Measurements from ENCODE around the gene PPP4R3A. TPM values are rescaled to one million over a fixed set of nuclear protein-coding genes. Genes with fewer than 3 reads are reported as not detected.
A peak's percentile ranks its signal among the peaks of the same experiment; 100 is the strongest.
"Not testable (repeated sequence)": the region's sequence is repeated elsewhere in the genome, so short reads cannot be mapped to it uniquely, and the experiment has no call there.

Gene PPP4R3A
- total RNA-seq, 3 donors from 2014 or later (not counting 1 experiment from before 2014, with no cell fraction given): 168 to 216 (median 180) TPM

DNA sequence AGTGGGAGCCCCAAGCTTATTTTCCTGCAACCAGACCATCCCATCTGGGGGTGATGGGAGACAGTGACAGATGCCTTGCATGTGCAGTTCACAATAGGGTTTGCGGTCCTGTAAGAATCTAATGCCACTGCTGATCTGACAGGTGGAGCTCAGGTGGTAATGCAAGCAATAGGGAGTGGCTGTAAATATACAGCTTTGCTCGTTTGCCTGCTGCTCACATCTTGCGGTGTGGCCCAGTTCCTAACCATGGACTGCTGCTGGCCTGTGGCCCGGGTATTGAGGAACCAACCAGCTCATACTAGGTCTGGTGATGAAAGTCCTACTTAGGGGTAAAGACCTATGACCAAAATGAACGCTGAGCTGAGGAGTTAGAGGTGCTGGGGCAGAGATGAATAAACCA lies 56.4 kb downstream of the PPP4R3A start:
- ATAC-seq: no peak
- TF ChIP-seq, protein P1, sequence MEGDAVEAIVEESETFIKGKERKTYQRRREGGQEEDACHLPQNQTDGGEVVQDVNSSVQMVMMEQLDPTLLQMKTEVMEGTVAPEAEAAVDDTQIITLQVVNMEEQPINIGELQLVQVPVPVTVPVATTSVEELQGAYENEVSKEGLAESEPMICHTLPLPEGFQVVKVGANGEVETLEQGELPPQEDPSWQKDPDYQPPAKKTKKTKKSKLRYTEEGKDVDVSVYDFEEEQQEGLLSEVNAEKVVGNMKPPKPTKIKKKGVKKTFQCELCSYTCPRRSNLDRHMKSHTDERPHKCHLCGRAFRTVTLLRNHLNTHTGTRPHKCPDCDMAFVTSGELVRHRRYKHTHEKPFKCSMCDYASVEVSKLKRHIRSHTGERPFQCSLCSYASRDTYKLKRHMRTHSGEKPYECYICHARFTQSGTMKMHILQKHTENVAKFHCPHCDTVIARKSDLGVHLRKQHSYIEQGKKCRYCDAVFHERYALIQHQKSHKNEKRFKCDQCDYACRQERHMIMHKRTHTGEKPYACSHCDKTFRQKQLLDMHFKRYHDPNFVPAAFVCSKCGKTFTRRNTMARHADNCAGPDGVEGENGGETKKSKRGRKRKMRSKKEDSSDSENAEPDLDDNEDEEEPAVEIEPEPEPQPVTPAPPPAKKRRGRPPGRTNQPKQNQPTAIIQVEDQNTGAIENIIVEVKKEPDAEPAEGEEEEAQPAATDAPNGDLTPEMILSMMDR (IDR thresholded peaks at IDR 0.05): no peak
- Mint-ChIP-seq H3K4me3 (no peak overlapping the region), H3K9me3 (no peaks in the 10 kb centered on the region), H3K27me3 (ENCODE audit: low read depth in 2 of 2) (no peaks in the 10 kb centered on the region), H3K4me1 (peaks cover 0 to 6% of the 10 kb centered on the region in 2 donors), H3K27ac (peak overlapping the region; percentile 39 to 44), H3K36me3 (peaks cover 5% of the 10 kb centered on the region)
- H3K4me3 ChIP-seq (ENCODE audit: low read length): no peak overlapping the region
- peaks cover 30% of the 10 kb centered on the region for H3K36me3 ChIP-seq (ENCODE audit: control insufficient read depth, insufficient read depth, low read length)
- no peak for DNase-seq
- H3K27me3 ChIP-seq (ENCODE audit: control insufficient read depth, insufficient read depth, low read length): no peaks in the 10 kb centered on the region
- H3K27ac ChIP-seq (ENCODE audit: low read length): no peak overlapping the region
- no peaks in the 10 kb centered on the region for H3K4me1 ChIP-seq (ENCODE audit: control insufficient read depth, insufficient read depth, low read length)
- H3K9me3 ChIP-seq (ENCODE audit: control insufficient read depth, insufficient read depth, low read length): no peaks in the 10 kb centered on the region
- intact Hi-C loops (cut with micrococcal nuclease): no loop called here
- WGBS (ENCODE audit: insufficient coverage): 91% methylated on average over 5 of the region's 5 CpGs

DNA sequence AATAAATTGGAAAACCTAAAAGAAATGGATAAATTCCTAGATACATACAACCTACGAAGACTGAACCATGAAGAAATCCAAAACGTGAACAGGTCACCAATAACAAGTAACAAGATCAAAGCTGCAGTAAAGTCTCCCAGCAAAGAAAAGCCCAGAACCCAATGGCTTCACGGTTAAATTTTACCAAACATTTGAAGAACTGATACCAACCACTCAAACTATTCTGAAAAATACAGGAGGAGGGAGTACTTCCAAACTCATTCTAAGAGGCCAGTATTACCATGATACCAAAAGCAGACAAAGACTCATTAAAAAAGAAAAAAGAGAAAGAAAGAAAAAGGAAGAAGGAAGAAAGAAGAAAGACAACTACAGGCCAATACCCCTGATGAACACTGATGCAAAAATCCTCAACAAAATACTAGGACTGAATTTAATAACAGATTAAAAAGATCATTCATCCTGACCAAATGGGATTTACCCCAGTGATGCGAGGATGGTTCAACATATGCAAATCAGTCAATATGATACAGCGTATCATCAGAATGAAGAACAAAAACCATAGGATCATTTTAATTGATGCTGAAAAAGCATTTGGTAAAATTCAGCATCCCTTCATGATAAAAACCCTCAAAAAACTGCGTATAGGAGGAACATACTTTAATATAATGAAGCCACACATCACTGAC lies 65.6 kb downstream of the PPP4R3A start:
- Histone ChIP-seq H3K27me3 (ENCODE audit: control insufficient read depth, insufficient read depth, low read length) (no peaks in the 10 kb centered on the region), H3K4me3 (ENCODE audit: low read length) (no peak overlapping the region), H3K4me1 (ENCODE audit: control insufficient read depth, insufficient read depth, low read length) (no peaks in the 10 kb centered on the region), H3K9me3 (ENCODE audit: control insufficient read depth, insufficient read depth, low read length) (no peaks in the 10 kb centered on the region), H3K36me3 (ENCODE audit: control insufficient read depth, insufficient read depth, low read length) (no peaks in the 10 kb centered on the region), H3K27ac (ENCODE audit: low read length) (no peak overlapping the region)
- no peaks in the 10 kb centered on the region for H3K36me3 Mint-ChIP-seq
- no peak overlapping the region for H3K27ac Mint-ChIP-seq
- peaks cover 2 to 17% of the 10 kb centered on the region in 2 donors for H3K27me3 Mint-ChIP-seq (ENCODE audit: low read depth in 2 of 2)
- ATAC-seq (no peak), DNase-seq (no peak)
- intact Hi-C loops (cut with micrococcal nuclease): no loop called here
- no peaks in the 10 kb centered on the region for H3K4me1 Mint-ChIP-seq
- no peaks in the 10 kb centered on the region for H3K9me3 Mint-ChIP-seq
- TF ChIP-seq, protein P1 (IDR thresholded peaks at IDR 0.05): no peak
- H3K4me3 Mint-ChIP-seq: no peak overlapping the region
- 88% methylated on average over 6 of the region's 6 CpGs for WGBS (ENCODE audit: insufficient coverage)

DNA sequence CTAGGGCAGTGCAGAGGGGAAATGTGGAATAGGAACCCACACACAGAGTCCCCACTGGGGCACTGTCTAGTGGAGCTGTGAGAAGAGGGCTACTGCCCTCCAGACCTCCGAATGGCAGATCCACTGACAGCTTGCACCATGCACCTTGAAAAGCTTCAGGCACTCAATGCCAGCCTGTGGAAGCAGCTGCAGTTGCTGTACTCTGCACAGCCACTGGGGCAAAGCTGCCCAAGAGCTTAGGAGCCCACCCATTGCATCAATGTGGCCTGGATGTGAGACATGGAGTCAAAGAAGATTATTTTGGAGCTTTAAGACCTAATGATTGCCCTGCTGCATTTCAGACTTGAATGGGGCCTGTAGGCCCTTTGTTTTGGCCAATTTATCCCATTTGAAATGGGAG lies 70.8 kb downstream of the PPP4R3A start:
- ATAC-seq (no peak), DNase-seq (no peak)
- intact Hi-C loops (cut with micrococcal nuclease): no loop called here
- no peak overlapping the region for H3K4me3 Mint-ChIP-seq
- H3K4me1 Mint-ChIP-seq: no peaks in the 10 kb centered on the region
- Histone ChIP-seq H3K27ac (ENCODE audit: low read length) (no peak overlapping the region), H3K4me1 (ENCODE audit: control insufficient read depth, insufficient read depth, low read length) (no peaks in the 10 kb centered on the region), H3K27me3 (ENCODE audit: control insufficient read depth, insufficient read depth, low read length) (no peaks in the 10 kb centered on the region), H3K9me3 (ENCODE audit: control insufficient read depth, insufficient read depth, low read length) (no peaks in the 10 kb centered on the region), H3K36me3 (ENCODE audit: control insufficient read depth, insufficient read depth, low read length) (no peaks in the 10 kb centered on the region), H3K4me3 (ENCODE audit: low read length) (no peak overlapping the region)
- H3K27ac Mint-ChIP-seq: no peak overlapping the region
- peaks cover 3 to 9% of the 10 kb centered on the region in 2 donors for H3K27me3 Mint-ChIP-seq (ENCODE audit: low read depth in 2 of 2)
- WGBS (ENCODE audit: insufficient coverage): 100% methylated on average over 1 of the region's 1 CpG
- TF ChIP-seq, protein P1 (IDR thresholded peaks at IDR 0.05): no peak
- H3K36me3 Mint-ChIP-seq: no peaks in the 10 kb centered on the region
- peaks cover 0 to 3% of the 10 kb centered on the region in 2 donors for H3K9me3 Mint-ChIP-seq

DNA sequence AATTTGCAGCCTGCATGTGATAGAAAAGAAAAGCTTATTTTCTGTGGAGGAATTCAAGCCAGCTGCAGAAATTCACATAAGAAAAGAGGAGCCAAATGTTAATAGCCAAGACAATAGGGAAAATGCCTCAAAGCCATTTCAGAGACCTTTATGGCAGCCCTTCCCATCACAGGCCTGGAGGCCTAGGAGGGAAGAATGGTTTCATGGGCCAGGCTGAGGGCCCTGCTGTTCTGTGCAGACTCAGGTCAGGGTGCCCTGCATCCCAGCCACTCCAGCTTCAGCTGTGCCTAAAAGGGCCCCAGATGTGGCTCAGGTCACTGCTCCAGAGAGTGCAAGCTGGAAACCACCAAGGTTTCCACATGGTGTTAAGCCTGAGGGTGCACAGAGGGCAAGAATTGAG lies 71.3 kb downstream of the PPP4R3A start:
- no peak overlapping the region for H3K27ac ChIP-seq (ENCODE audit: low read length)
- no peaks in the 10 kb centered on the region for H3K27me3 ChIP-seq (ENCODE audit: control insufficient read depth, insufficient read depth, low read length)
- TF ChIP-seq, protein P1 (IDR thresholded peaks at IDR 0.05): no peak
- no peak overlapping the region for H3K27ac Mint-ChIP-seq
- DNase-seq (no peak), ATAC-seq (no peak)
- peaks cover 3 to 4% of the 10 kb centered on the region in 2 donors for H3K27me3 Mint-ChIP-seq (ENCODE audit: low read depth in 2 of 2)
- no peaks in the 10 kb centered on the region for H3K4me1 Mint-ChIP-seq
- no peaks in the 10 kb centered on the region for H3K36me3 Mint-ChIP-seq
- no peaks in the 10 kb centered on the region for H3K4me1 ChIP-seq (ENCODE audit: control insufficient read depth, insufficient read depth, low read length)
- H3K4me3 Mint-ChIP-seq: no peak overlapping the region
- H3K4me3 ChIP-seq (ENCODE audit: low read length): no peak overlapping the region
- H3K36me3 ChIP-seq (ENCODE audit: control insufficient read depth, insufficient read depth, low read length): no peaks in the 10 kb centered on the region
- H3K9me3 ChIP-seq (ENCODE audit: control insufficient read depth, insufficient read depth, low read length): no peaks in the 10 kb centered on the region
- intact Hi-C loops (cut with micrococcal nuclease): no loop called here
- peaks cover 0 to 3% of the 10 kb centered on the region in 2 donors for H3K9me3 Mint-ChIP-seq

DNA sequence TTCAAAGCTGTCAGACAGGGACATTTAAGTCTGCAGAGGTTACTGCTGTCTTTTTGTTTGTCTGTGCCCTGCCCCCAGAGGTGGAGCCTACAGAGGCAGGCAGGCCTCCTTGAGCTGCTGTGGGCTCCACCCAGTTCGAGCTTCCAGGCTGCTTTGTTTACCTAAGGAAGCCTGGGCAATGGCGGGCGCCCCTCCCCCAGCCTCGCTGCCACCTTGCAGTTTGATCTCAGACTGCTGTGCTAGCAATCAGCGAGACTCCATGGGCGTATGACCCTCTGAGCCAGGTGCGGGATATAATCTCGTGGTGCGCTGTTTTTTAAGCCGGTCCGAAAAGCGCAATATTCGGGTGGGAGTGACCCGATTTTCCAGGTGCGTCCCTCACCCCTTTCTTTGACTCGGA lies 73.8 kb downstream of the PPP4R3A start:
- H3K4me3 ChIP-seq (ENCODE audit: low read length); H3K36me3 Mint-ChIP-seq; intact Hi-C loops (cut with micrococcal nuclease); H3K4me3 Mint-ChIP-seq; H3K36me3 ChIP-seq (ENCODE audit: control insufficient read depth, insufficient read depth, low read length); ATAC-seq; H3K27me3 ChIP-seq (ENCODE audit: control insufficient read depth, insufficient read depth, low read length); H3K9me3 Mint-ChIP-seq; DNase-seq; H3K4me1 Mint-ChIP-seq; H3K27ac ChIP-seq (ENCODE audit: low read length); H3K4me1 ChIP-seq (ENCODE audit: control insufficient read depth, insufficient read depth, low read length); H3K27me3 Mint-ChIP-seq (ENCODE audit: low read depth in 2 of 2); H3K9me3 ChIP-seq (ENCODE audit: control insufficient read depth, insufficient read depth, low read length); H3K27ac Mint-ChIP-seq: not testable (repeated sequence)
- 89% methylated on average over 16 of the region's 16 CpGs for WGBS (ENCODE audit: insufficient coverage)

Measured in natural killer cell (primary cell).